GM19438 (cell line): ENCODE results near the gene IP6K3.

Source experiments
- ATAC-seq: cut with Tn5 transposase; IDR thresholded peaks from one replicate; pipeline ENCODE4 v1.9.1; 2021; ENCODE audit warnings: low read depth; ENCODE audit not compliant: unreplicated experiment

Gene IP6K3

GRCh38 chr6:33761922-33762629, 15.4 kb upstream of the IP6K3 start:
- ATAC-seq = no peak

- no peak for ATAC-seq
Observed at GRCh38 chr6:33761581-33761921, 14.8 kb upstream of the IP6K3 start.

GRCh38 chr6:33759887-33760629, 13.4 kb upstream of the IP6K3 start:
- ATAC-seq = no peak

DNA sequence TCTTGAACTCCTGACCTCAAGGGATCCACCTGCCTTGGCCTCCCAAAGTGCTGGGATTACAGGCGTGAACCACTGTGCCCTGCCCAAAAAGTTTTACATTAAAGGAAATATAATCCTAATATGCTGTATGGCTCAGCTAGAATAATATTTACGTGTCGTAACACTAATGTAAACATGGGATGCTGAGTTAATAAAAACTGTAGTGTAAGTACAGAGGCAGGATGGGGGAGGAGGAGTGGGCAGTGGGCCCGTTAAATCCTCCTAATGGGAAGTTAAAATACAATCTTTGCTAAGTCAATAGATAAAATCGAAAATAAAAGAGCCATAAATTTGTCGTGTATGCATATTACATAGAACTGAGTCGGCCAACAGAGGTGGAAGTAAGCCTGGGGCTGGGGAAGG, 12.1 kb upstream of the IP6K3 start:
- no peak for ATAC-seq

DNA sequence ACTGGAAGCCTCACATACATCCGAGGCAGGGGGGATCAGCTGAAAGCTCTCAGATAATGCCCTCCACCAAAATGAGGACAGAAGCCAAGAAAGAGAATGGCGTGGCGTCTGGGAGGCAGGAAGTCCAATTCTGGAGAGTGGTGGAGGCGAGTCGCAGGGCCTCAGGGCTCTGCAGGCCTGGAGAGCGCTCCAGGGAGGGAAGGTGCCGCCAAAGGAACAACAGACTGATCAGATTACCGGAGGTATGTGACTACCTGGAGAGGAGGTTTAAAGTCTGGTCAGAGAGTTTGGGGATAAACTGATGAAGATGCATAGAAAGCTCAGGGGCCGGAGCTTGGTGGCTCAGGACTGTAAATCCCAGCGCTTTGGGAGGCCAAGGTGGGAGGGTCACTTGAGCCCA, 11.2 kb upstream of the IP6K3 start:
- no peak for ATAC-seq

DNA sequence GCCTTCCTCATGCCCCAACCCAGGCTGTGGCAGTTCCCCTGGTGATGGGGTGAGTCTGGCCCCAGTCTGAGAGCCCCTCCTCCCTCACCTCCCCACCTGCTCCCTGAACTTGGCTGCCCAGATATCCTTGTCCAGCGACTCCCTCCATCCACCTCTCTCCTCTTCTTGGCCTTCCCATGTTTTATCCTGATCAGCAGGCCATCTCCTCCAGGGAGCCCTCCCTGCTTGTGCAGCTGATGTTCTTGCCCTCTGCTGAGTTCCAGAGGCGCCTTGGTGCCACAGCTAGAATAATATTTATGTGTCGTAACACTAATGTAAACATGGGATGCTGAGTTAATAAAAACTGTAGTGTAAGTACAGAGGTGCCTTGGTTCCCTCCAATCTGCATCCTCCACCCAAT, 10.4 kb upstream of the IP6K3 start:
- no peak for ATAC-seq

- ATAC-seq = no peak
Observed at GRCh38 chr6:33756211-33756954, 9.7 kb upstream of the IP6K3 start.

DNA sequence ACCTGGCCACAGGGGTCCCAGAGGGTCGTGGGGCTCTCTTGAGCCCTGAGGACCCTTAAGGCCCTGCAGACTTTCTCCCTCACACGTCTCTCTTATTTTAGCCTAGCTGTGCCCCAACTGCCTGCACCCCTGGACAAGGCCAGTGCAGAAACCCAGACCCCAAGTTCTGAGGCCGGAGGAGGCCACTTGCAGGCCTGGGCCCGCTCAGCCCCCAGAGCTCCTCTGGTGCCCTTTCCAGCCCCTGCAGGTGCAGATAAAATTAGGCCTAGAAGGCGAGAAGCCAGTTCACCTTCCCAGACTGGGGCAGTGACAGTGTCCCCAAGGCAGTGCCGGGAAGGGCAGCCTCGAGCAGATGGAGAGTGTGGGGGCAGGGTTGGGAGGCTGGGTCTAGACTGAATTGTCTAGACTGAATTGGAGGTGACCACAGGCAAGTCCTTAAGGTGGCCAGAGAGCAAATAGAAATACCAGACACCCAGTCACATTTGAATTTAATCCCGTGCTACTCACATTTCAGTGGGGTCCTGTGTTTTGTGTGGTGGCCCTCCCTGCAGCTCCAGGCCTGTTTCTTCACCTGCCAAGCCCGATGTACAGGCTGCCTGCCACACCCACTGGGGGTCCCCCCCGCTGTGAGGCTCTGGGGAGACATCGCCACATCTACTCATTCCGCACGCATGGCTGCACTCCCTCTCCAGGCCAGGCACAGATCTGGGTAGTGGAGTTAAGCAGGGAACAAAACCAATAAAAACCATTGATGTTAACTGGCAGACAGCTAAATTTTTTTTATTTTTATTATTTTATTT, 8.6 kb upstream of the IP6K3 start:
- no peak for ATAC-seq

- ATAC-seq = no peak
Observed at GRCh38 chr6:33754222-33754621, 7.5 kb upstream of the IP6K3 start.

- ATAC-seq = no peak
Observed at GRCh38 chr6:33752646-33753015, 5.9 kb upstream of the IP6K3 start.

DNA sequence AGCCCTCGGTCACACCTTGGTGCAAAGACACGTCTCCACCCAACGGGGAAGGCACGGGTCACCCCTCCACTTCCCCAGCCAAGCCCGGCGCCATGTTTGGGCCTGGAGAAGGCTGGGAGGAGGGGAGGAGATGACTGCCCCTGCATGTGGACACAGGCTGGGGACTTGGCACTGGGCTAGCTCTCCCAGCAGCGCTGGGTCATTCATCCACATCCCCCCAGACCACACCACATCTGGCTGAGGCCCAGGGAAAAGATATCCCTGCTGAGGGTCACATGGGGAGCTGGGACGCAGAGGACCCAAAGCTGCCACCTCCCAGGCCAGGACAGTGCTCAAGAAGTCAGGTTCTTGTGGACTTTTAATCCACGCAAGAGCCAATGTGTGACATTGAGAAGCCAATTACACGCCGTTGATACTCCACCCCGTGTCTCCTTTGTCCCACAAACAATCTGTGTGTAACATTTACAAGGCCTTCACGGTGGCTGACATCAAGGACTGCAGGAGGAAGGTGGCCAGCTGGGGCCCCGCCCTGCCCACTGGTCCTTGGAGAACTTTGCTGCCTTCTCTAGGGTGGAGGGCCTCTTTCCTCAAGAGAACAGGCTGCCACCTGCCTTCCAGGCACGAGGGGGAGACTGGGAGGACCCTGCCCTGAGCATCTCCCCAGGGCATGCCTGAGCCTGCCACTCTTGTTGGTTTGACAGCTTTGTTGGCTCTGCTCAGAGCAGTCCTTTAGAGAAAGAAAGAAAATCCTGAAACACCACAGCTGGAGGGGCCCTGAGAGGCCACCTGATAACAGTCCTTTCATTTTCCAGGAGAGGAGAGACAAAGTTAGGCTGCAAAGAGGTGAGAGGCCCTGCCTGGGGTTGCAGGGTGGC, 5.3 kb upstream of the IP6K3 start:
- no peak for ATAC-seq

- no peak for ATAC-seq
Observed at GRCh38 chr6:33750244-33750991, 3.7 kb upstream of the IP6K3 start.

DNA sequence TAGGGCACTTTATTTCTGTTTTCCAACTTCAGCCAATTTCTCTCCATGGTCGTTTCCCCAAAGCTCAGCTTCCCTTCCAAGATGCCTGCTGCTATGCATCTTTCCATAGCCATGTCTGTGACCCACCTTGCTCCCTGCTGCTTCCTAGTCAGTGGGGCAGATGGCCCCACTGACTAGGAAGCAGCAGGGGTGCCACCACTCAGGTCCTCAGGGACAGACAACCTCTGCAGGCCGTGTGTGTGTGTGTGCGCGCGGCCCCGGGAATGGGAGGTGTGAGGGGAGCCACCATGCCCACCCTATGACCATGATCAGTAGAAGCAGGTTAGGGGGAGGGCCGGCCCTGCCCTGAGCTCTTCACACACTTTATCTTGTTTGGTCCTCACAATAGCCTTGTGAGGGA, 2.7 kb upstream of the IP6K3 start:
- no peak for ATAC-seq

GRCh38 chr6:33748841-33749240, 2.1 kb upstream of the IP6K3 start:
- ATAC-seq = no peak

DNA sequence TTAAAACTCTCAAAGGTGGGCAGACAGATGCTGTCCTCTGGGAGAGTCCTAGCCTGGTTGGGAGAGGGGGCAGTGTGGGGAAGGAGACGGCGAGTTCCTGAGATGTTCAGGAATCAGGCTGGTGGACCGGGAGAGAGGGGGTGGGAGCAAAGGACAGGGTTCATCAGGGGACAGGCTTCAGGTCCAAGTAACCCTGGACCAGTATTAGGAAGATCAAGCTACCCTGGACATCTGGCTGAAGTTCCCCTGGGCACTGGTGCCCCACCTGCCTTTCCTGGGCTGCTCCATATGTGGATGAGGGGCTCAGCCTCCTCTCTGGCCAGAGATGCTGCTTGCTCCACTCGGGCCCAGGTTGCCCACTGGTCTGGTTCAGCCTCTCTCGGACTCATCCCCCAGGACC, 1.1 kb upstream of the IP6K3 start:
- no peak for ATAC-seq

DNA sequence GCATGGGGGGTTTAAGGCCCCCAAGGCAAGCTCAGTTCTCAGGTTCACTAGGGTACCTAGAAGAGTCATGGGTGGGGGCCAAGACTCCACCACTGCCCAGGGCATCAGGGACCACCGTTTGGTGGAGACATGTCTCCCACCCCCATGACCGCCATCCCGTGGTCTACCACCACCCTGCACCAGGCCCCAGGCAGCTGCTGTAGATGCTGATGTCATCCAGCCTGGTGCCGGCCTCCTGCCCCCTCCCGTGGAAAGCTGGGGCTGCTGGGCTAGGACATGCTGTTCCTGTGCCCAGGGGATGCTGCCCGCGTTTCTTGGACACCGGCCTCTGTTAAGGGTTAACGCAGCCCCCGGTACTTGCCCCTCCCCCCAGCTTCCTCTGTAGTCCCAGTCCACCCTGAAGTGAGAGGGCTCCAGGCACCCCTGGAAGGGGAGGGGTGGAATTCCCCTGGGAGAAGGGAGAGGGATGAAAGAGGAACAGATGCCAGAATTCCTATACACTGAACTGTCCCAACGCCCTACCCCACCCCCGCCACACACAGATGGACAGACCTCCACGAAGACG, 587 bp downstream of the IP6K3 start:
- ATAC-seq = no peak

DNA sequence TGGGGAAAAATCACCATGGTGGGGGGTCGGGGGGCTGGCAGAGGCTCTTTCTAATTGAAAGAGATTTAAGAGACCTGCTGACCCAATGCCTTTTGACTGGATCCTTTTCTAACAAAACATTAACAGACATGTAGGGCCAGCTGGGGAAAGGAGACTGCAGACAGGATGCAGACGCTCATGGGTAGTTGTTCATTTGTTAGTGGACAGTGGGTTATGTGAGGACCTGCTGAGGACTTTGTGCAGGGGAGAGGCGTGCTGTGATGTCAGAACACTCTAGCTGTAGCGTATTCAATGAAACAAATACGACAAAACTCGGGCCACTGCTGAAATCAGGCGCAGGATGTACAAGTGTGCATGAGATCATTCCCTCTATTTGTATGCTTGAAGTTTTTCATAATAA, 1.2 kb downstream of the IP6K3 start:
- no peak for ATAC-seq

- ATAC-seq = no peak
Observed at GRCh38 chr6:33744895-33745546, 1.7 kb downstream of the IP6K3 start.
